IMR-90 (cell line): Measurements from ENCODE around the gene DDX39A. TPM values are rescaled to one million over a fixed set of nuclear protein-coding genes. Genes with fewer than 3 reads are reported as not detected.
A peak's percentile ranks its signal among the peaks of the same experiment; 100 is the strongest.

Experiments
- ATAC-seq: fragments of 200-7000 bp; cut with Tn5 transposase; 2 replicates; pipeline ENCODE4 v1.9.1; 2020; ENCODE audit warnings: low read depth, mild to moderate bottlenecking, moderate library complexity
- BruUV-seq: library from RNA; stranded (reverse); fragments of 400-500 nt; replicated peaks from 2 replicates; lab custom pipeline; 2021; lab: Mats Ljungman, UMichigan
- CTCF ChIA-PET: fragments of 300-600 bp; formaldehyde crosslinking; extraction: SDS; loops from one replicate; lab custom pipeline; 2021; ENCODE audit warnings: antibody characterized with exemption; lab: Yijun Ruan, JAX
- POLR2A ChIA-PET: fragments of 300-600 bp; sonication (Branson Sonifier 250); formaldehyde crosslinking; loops from one replicate; lab custom pipeline; 2022; ENCODE audit warnings: antibody characterized with exemption; ENCODE audit not compliant: unreplicated experiment; lab: Charles Lee
- DNase-seq: peaks from one replicate; pipeline ENCODE4 v3.0.0; 2013
- H2AFZ ChIP-seq: replicated peaks from 2 replicates; pipeline ENCODE3; 2013; ENCODE audit warnings: low read length, mild to moderate bottlenecking; ENCODE audit not compliant: poor library complexity
- H2AK5ac ChIP-seq: 2 replicates; pipeline ENCODE4 v1.6.1; 2013; ENCODE audit warnings: low read depth, low read length, inconsistent platforms
- H2AK9ac ChIP-seq: replicated peaks from 2 replicates; pipeline ENCODE3; 2013; ENCODE audit warnings: mild to moderate bottlenecking, low read depth, low read length, moderate library complexity; ENCODE audit not compliant: poor library complexity
- H2BK120ac ChIP-seq: 2 replicates; pipeline ENCODE4 v1.6.1; 2013; ENCODE audit warnings: low read depth, low read length, inconsistent platforms
- H2BK15ac ChIP-seq: 3 replicates; pipeline ENCODE4 v1.6.1; 2013; ENCODE audit warnings: low read depth, low read length, inconsistent platforms
- H2BK20ac ChIP-seq: 2 replicates; pipeline ENCODE4 v1.6.1; 2013; ENCODE audit warnings: low read depth, mild to moderate bottlenecking, inconsistent platforms, low read length, moderate library complexity
- H2BK5ac ChIP-seq: 2 replicates; pipeline ENCODE4 v1.6.1; 2013; ENCODE audit warnings: mild to moderate bottlenecking, low read depth, low read length, inconsistent platforms; ENCODE audit not compliant: poor library complexity, severe bottlenecking
- H3K14ac ChIP-seq: replicated peaks from 2 replicates; pipeline ENCODE4 v1.6.1; 2013; ENCODE audit warnings: low read depth, low read length, inconsistent platforms
- H3K18ac ChIP-seq: 2 replicates; pipeline ENCODE4 v1.6.1; 2013; ENCODE audit warnings: low read depth, low read length, control low read depth
- H3K23ac ChIP-seq: 2 replicates; pipeline ENCODE4 v1.6.1; 2013; ENCODE audit warnings: low read depth, low read length, inconsistent platforms
- H3K27ac ChIP-seq: 2 replicates; pipeline ENCODE4 v1.5.1; 2013; ENCODE audit warnings: mild to moderate bottlenecking, control low read depth, low read length; ENCODE audit not compliant: insufficient read depth
- H3K27me3 ChIP-seq: 2 replicates; pipeline ENCODE4 v1.6.1; 2013; ENCODE audit warnings: low read length; ENCODE audit not compliant: control insufficient read depth, insufficient read depth
- H3K36me3 ChIP-seq: 2 replicates; pipeline ENCODE4 v1.6.1; 2013; ENCODE audit warnings: low read length, mixed read lengths; ENCODE audit not compliant: control insufficient read depth, insufficient read depth
- H3K4ac ChIP-seq: 2 replicates; pipeline ENCODE4 v1.6.1; 2013; ENCODE audit warnings: low read depth, low read length, inconsistent platforms
- H3K4me1 ChIP-seq: 2 replicates; pipeline ENCODE4 v1.6.1; 2013; ENCODE audit warnings: low read length, mixed read lengths; ENCODE audit not compliant: control insufficient read depth, insufficient read depth
- H3K4me2 ChIP-seq: 2 replicates; pipeline ENCODE4 v1.6.1; 2013; ENCODE audit warnings: low read depth, mild to moderate bottlenecking, control low read depth, low read length, moderate library complexity
- H3K4me3 ChIP-seq: 2 replicates; pipeline ENCODE4 v1.5.1; 2013; ENCODE audit warnings: low read depth, mild to moderate bottlenecking, control low read depth, low read length, moderate library complexity; ENCODE audit not compliant: insufficient read depth
- H3K56ac ChIP-seq: 2 replicates; pipeline ENCODE4 v1.6.1; 2013; ENCODE audit warnings: low read length, inconsistent platforms; ENCODE audit not compliant: insufficient read depth; ENCODE audit errors: extremely low read depth
- H3K79me1 ChIP-seq, 2 experiments: 2 replicates each; pipeline ENCODE4 v1.6.1; 2013; ENCODE audit warnings: low read length in 2 of 2, inconsistent platforms in 1 of 2, low read depth in 1 of 2
- H3K9ac ChIP-seq: 2 replicates; pipeline ENCODE4 v1.6.1; 2013; ENCODE audit warnings: low read depth, low read length, control low read depth
- H3K9me1 ChIP-seq: 2 replicates; pipeline ENCODE4 v1.6.1; 2013; ENCODE audit warnings: low read length, inconsistent platforms; ENCODE audit not compliant: insufficient read depth
- H3K9me3 ChIP-seq: 2 replicates; pipeline ENCODE4 v1.6.1; 2013; ENCODE audit warnings: low read length; ENCODE audit not compliant: control insufficient read depth, insufficient read depth
- H4K20me1 ChIP-seq: 2 replicates; pipeline ENCODE4 v1.6.1; 2013; ENCODE audit warnings: low read length, inconsistent platforms; ENCODE audit not compliant: insufficient read depth
- H4K5ac ChIP-seq: 2 replicates; pipeline ENCODE4 v1.6.1; 2013; ENCODE audit warnings: mild to moderate bottlenecking, low read depth, low read length, control low read depth
- H4K8ac ChIP-seq, 2 experiments: 2 replicates each; pipeline ENCODE4 v1.6.1; 2013; ENCODE audit warnings: low read depth in 2 of 2, low read length in 2 of 2, control low read depth in 1 of 2, inconsistent platforms in 1 of 2
- H4K91ac ChIP-seq: 2 replicates; pipeline ENCODE4 v1.6.1; 2013; ENCODE audit warnings: low read depth, low read length, inconsistent platforms; ENCODE audit not compliant: insufficient read depth
- CEBPB ChIP-seq: IDR thresholded peaks from 2 replicates; pipeline ENCODE4 v1.6.1; 2012; ENCODE audit warnings: low read depth, low read length, improper control_type of control experiment
- SMC3 ChIP-seq: fragments of 150-350 bp; IDR thresholded peaks from 2 replicates; pipeline ENCODE4 v1.6.1; 2016; ENCODE audit warnings: low read depth, mild to moderate bottlenecking, antibody characterized with exemption, low read length, moderate library complexity
- WGBS, 2 experiments: methylation state at CpG; one replicate each; pipeline versions ENCODE4 v1.1.5 to v1.1.7; 2013; ENCODE audit warnings: missing lambda C conversion rate in 2 of 2; ENCODE audit not compliant: insufficient read length in 1 of 2; ENCODE audit errors: extremely low coverage in 2 of 2; 5-methylcytosine and 5-hydroxymethylcytosine counted together
- dilution Hi-C: fragments of 300-500 bp; cut with HindIII; formaldehyde crosslinking; loops from one replicate; pipeline ENCODE4 v1.14.3; 2018; ENCODE audit warnings: low sequenced_read_pairs; ENCODE audit not compliant: unreplicated experiment
- in situ Hi-C: fragments of 300-500 bp; cut with MboI; formaldehyde crosslinking; loops from 3 replicates; pipeline ENCODE4 v1.14.3; 2019; ENCODE audit warnings: low sequenced_read_pairs, inconsistent platforms, mixed read lengths
- intact Hi-C: fragments of 100-400 bp; cut with micrococcal nuclease; formaldehyde crosslinking; loops from 2 replicates; pipeline ENCODE4 v1.10.0; 2022
- polyA plus RNA-seq, 3 experiments: library from polyadenylated mRNA; depleted of rRNA; stranded (reverse); fragments of >200 nt; gene quantifications; 2 replicates each; pipeline ENCODE4 v1.2.3, GENCODE V29; 2012; ENCODE audit warnings: low replicate concordance in 1 of 3
- total RNA-seq: library from RNA; depleted of rRNA; stranded (reverse); fragments of >200 nt; gene quantifications from 2 replicates; pipeline ENCODE4 v1.2.3, GENCODE V29; 2012

The DDX39A gene
- total and polyA plus RNA-seq, 2 of the 4 experiments (the other 2 are of a cell fraction): 82.5 to 83.0 TPM

- no peak overlapping the region for H3K4ac ChIP-seq
- H2BK20ac ChIP-seq: no peak overlapping the region
- H3K4me1 ChIP-seq: no peaks in the 10 kb centered on the region
- no peak overlapping the region for H3K4me2 ChIP-seq
- dilution Hi-C loops (no loop called here), in situ Hi-C loops (no loop called here), intact Hi-C loops (no loop called here)
- H3K9ac ChIP-seq: no peak overlapping the region
- no peaks in the 10 kb centered on the region for H3K79me1 ChIP-seq
- ATAC-seq: peak; percentile 87
- H3K27ac ChIP-seq: no peak overlapping the region
- H3K27me3 ChIP-seq: peaks cover 2% of the 10 kb centered on the region; the same call in 1 of the 2 replicates
- no peak overlapping the region for H2AK9ac ChIP-seq
- peak overlapping the region; percentile 92 for H2AFZ ChIP-seq
- H4K91ac ChIP-seq: no peak overlapping the region
- WGBS, 2 experiments: 50% methylated on average over 1 of the region's 7 CpGs; no CpG with 5 or more reads in 1 of the 2 experiments
- no peak overlapping the region for H4K5ac ChIP-seq
- BruUV-seq: no TSS peak
- H3K23ac ChIP-seq: no peak overlapping the region
- no peak overlapping the region for H3K56ac ChIP-seq
- CTCF ChIA-PET: no interaction called here
- H3K18ac ChIP-seq: no peak overlapping the region
- no peaks in the 10 kb centered on the region for H3K9me3 ChIP-seq
- no peaks in the 10 kb centered on the region for H3K36me3 ChIP-seq
- TF ChIP-seq CEBPB (peak; percentile 75), SMC3 (no peak)
- H4K8ac ChIP-seq: peak overlapping the region in 1 of 2 experiments; percentile 8; a peak in 1 of 4 replicates
- H2AK5ac ChIP-seq: no peak overlapping the region
- 0 out of 2 replicates have a peak, but pooled peaks cover 2% of the 10 kb centered on the region for H3K9me1 ChIP-seq
- DNase-seq: peak; percentile 91
- POLR2A ChIA-PET: no interaction called here
- no peak overlapping the region for H2BK15ac ChIP-seq
- no peak overlapping the region for H3K4me3 ChIP-seq
- H3K14ac ChIP-seq: no peak overlapping the region
- H4K20me1 ChIP-seq: no peaks in the 10 kb centered on the region
- H2BK5ac ChIP-seq: no peak overlapping the region
- H2BK120ac ChIP-seq: no peak overlapping the region
Measured at GRCh38 chr19:14425696-14426138, 6.6 kb upstream of the DDX39A start.
